Measurements from ENCODE around the gene GNAI3.

Gene GNAI3

GRCh38 chr1:109625176-109625575 is 76.8 kb downstream of the GNAI3 start:
- DNase-seq: no peak

GRCh38 chr1:109625601-109626560 is 77.5 kb downstream of the GNAI3 start:
- no peak for DNase-seq

GRCh38 chr1:109626682-109627408 is 78.4 kb downstream of the GNAI3 start:
- no peak for DNase-seq

- no peak for DNase-seq
These were observed 79.4 kb downstream of the GNAI3 start for GRCh38 chr1:109627692-109628399.

GRCh38 chr1:109628540-109629321 is 80.3 kb downstream of the GNAI3 start:
- no peak for DNase-seq

- no peak for DNase-seq
These were observed 81.1 kb downstream of the GNAI3 start for GRCh38 chr1:109629372-109630030.

- DNase-seq: no peak
These were observed 81.9 kb downstream of the GNAI3 start for GRCh38 chr1:109630081-109630897.

GRCh38 chr1:109630898-109631512 is 82.6 kb downstream of the GNAI3 start:
- DNase-seq: no peak

GRCh38 chr1:109631513-109632505 is 83.4 kb downstream of the GNAI3 start:
- DNase-seq: no peak

GRCh38 chr1:109632671-109633346 is 84.4 kb downstream of the GNAI3 start:
- no peak for DNase-seq

GRCh38 chr1:109634292-109634691 is 85.9 kb downstream of the GNAI3 start:
- DNase-seq: no peak

- no peak for DNase-seq
These were observed 86.6 kb downstream of the GNAI3 start for GRCh38 chr1:109634771-109635750.

- DNase-seq: no peak
These were observed 87.4 kb downstream of the GNAI3 start for GRCh38 chr1:109635862-109636200.

- DNase-seq: no peak
These were observed 88.0 kb downstream of the GNAI3 start for GRCh38 chr1:109636201-109636952.

GRCh38 chr1:109637446-109637845 is 89.0 kb downstream of the GNAI3 start:
- DNase-seq: no peak

GRCh38 chr1:109639063-109639840 is 90.8 kb downstream of the GNAI3 start:
- no peak for DNase-seq

All from NCI-H1048 (cell line).